HEK293 (cell line): ENCODE measurements around the gene TECR.
"Not testable (repeated sequence)": the region's sequence is repeated elsewhere in the genome, so short reads cannot be mapped to it uniquely, and the experiment has no call there.

ENCODE experiments used
- CTCF ChIA-PET: fragments of 350-600 bp; formaldehyde crosslinking; extraction: SDS; loops from one replicate; lab custom pipeline; 2021; ENCODE audit warnings: antibody characterized with exemption; lab: Yijun Ruan, JAX
- POLR2A ChIA-PET: fragments of 300-600 bp; formaldehyde crosslinking; extraction: SDS; loops from one replicate; lab custom pipeline; 2020; ENCODE audit warnings: antibody characterized with exemption, inconsistent platforms; lab: Yijun Ruan, JAX
- H3K27ac ChIP-seq: fragments of 200-500 bp; sonication (Bioruptor generic); 2 replicates; pipeline ENCODE4 v1.5.1; 2014; ENCODE audit warnings: low read depth, low read length, control low read depth, inconsistent platforms; ENCODE audit errors: extremely low read depth
- H3K36me3 ChIP-seq, 2 experiments: fragments of 200-500 bp in 1 of 2; sonication (Bioruptor generic) in 1 of 2; 1 replicate in 1 of 2; 2 replicates in 1 of 2; pipeline ENCODE4 v1.5.1; 2014 to 2017; ENCODE audit warnings: inconsistent platforms in 2 of 2, low read length in 2 of 2; ENCODE audit not compliant: control insufficient read depth in 2 of 2, insufficient read depth in 1 of 2
- H3K4me1 ChIP-seq: fragments of 200-500 bp; sonication (Bioruptor generic); 2 replicates; pipeline ENCODE4 v1.5.1; 2014; ENCODE audit warnings: mild to moderate bottlenecking, low read length, inconsistent platforms; ENCODE audit not compliant: control insufficient read depth, insufficient read depth
- H3K4me3 ChIP-seq: 2 replicates; pipeline ENCODE4 v1.5.1; 2011; ENCODE audit warnings: low read depth, mild to moderate bottlenecking, control low read depth, low read length, moderate library complexity
- H3K9me3 ChIP-seq: fragments of 200-500 bp; sonication (Bioruptor generic); 2 replicates; pipeline ENCODE4 v1.5.1; 2014; ENCODE audit warnings: low read depth, low read length, inconsistent platforms; ENCODE audit not compliant: control insufficient read depth, insufficient read depth
- OVOL3 ChIP-seq: fragments of 450-650 bp; formaldehyde crosslinking; IDR thresholded peaks from 2 replicates; pipeline ENCODE4 v1.5.1; 2016; ENCODE audit warnings: missing biosample characterization, missing genetic modification characterization
- PBX3 ChIP-seq: sonication (generic); formaldehyde crosslinking; IDR thresholded peaks from 2 replicates; pipeline ENCODE4 v1.8.1; 2022; ENCODE audit warnings: mild to moderate bottlenecking, moderate library complexity, missing genetic modification reagents
- PRDM4 ChIP-seq: fragments of 450-650 bp; formaldehyde crosslinking; IDR thresholded peaks from 2 replicates; pipeline ENCODE4 v1.5.1; 2017; ENCODE audit warnings: missing biosample characterization, missing genetic modification characterization
- ZBTB49 ChIP-seq: fragments of 450-650 bp; formaldehyde crosslinking; IDR thresholded peaks from 2 replicates; pipeline ENCODE4 v1.5.1; 2016; ENCODE audit warnings: missing biosample characterization, missing genetic modification characterization, low read depth
- ZNF2 ChIP-seq: fragments of 450-650 bp; formaldehyde crosslinking; IDR thresholded peaks from 2 replicates; pipeline ENCODE4 v1.5.1; 2016; ENCODE audit warnings: missing biosample characterization, missing genetic modification characterization
- ZNF221 ChIP-seq: fragments of 450-650 bp; formaldehyde crosslinking; IDR thresholded peaks from 2 replicates; pipeline ENCODE4 v1.5.1; 2017; ENCODE audit warnings: missing biosample characterization, missing genetic modification characterization, borderline replicate concordance
- ZNF350 ChIP-seq: fragments of 450-650 bp; formaldehyde crosslinking; IDR thresholded peaks from 2 replicates; pipeline ENCODE4 v1.5.0; 2017; ENCODE audit warnings: missing biosample characterization, mild to moderate bottlenecking, missing genetic modification characterization
- ZNF580 ChIP-seq: fragments of 450-650 bp; formaldehyde crosslinking; IDR thresholded peaks from 2 replicates; pipeline ENCODE4 v1.5.1; 2016; ENCODE audit warnings: missing biosample characterization, missing genetic modification characterization
- ZNF626 ChIP-seq: fragments of 450-650 bp; sonication (Bioruptor Pico); formaldehyde crosslinking; IDR thresholded peaks from 2 replicates; pipeline ENCODE4 v1.5.1; 2018; ENCODE audit warnings: missing biosample characterization, missing genetic modification characterization, inconsistent platforms
- ZNF645 ChIP-seq: fragments of 450-650 bp; formaldehyde crosslinking; IDR thresholded peaks from 2 replicates; pipeline ENCODE4; 2016; ENCODE audit warnings: missing biosample characterization, missing genetic modification characterization
- ZNF660 ChIP-seq: fragments of 450-650 bp; IDR thresholded peaks from 2 replicates; pipeline ENCODE4 v1.5.1; 2018; ENCODE audit warnings: missing biosample characterization, mild to moderate bottlenecking, missing genetic modification characterization
- ZNF664 ChIP-seq: fragments of 450-650 bp; formaldehyde crosslinking; IDR thresholded peaks from 2 replicates; pipeline ENCODE4 v1.5.1; 2016; ENCODE audit warnings: missing biosample characterization, missing genetic modification characterization

The TECR gene

DNA sequence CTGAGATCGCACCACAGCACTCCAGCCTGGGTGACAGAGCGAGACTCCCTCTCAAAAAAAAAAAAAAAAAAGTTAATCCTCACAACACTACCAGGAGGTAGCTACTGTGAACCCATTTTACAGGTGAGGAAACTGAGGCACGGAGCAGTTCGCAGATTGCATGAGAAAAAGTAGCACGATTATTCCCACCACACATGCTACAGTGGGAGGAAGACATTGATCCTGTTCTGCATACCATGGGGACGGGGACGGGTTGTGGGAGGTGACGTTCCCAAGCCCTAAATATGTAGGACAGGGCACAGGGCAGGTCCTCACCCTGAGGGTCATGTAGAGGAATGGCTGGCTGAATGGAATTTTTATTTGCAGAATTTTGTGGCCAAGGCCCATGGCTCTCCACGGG is 77.2 kb downstream of the TECR start:
- Histone ChIP-seq H3K4me1 (no peaks in the 10 kb centered on the region), H3K27ac (no peak overlapping the region), H3K4me3 (no peak overlapping the region), H3K36me3 (no peaks in the 10 kb centered on the region), H3K9me3 (no peaks in the 10 kb centered on the region)
- CTCF ChIA-PET: no interaction called here
- TF ChIP-seq ZNF580 (tag by site-specific recombination) (0 out of 2 replicates have a peak, but pooled peaks have one; percentile 11), ZNF660 (tag by site-specific recombination) (no peak), OVOL3 (no peak)
- POLR2A ChIA-PET: no interaction called here

GRCh38 chr19:14611051-14611450 is 81.7 kb downstream of the TECR start:
- H3K4me1 ChIP-seq: no peaks in the 10 kb centered on the region
- no peaks in the 10 kb centered on the region for H3K9me3 ChIP-seq
- no peaks in the 10 kb centered on the region for H3K36me3 ChIP-seq
- POLR2A ChIA-PET: no interaction called here
- H3K27ac ChIP-seq: no peak overlapping the region
- H3K4me3 ChIP-seq: no peak overlapping the region
- CTCF ChIA-PET: no interaction called here
- TF ChIP-seq PRDM4 (tag by site-specific recombination) (no peak), ZNF664 (tag by site-specific recombination) (no peak), ZNF645 (tag by site-specific recombination) (no peak), ZNF221 (tag by site-specific recombination) (no peak), ZBTB49 (tag by site-specific recombination) (no peak), ZNF350 (tag by site-specific recombination) (no peak), ZNF626 (tag by site-specific recombination) (no peak), PBX3 (CRISPR knock-in tag) (no peak), ZNF2 (tag by site-specific recombination) (no peak)

DNA sequence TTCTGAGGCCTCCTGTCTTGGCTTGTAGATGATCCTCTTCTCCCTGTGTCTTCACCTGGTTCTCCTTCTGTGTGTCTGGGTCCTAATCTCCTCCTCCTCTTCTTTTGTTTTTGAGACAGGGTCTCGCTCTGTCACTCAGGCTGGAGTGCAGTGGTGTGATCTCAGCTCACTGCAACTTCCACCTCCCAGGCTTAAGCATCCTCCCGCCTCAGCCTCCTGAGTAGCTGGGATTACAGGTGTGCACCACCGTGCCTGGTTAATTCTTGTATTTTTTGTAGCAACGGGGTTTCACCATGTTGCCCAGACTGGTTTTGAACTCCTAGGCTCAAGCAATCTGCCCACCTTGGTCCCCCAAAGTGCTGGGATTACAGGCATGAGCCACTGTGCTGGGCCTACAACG is 82.8 kb downstream of the TECR start:
- H3K9me3 ChIP-seq, H3K27ac ChIP-seq, POLR2A ChIA-PET, CTCF ChIA-PET, H3K4me3 ChIP-seq, H3K4me1 ChIP-seq, H3K36me3 ChIP-seq: not testable (repeated sequence)
